Activated naive CD4-positive, alpha-beta T cell treated with anti-CD3 and anti-CD28 coated beads, Interleukin-2, amount 10 ng/mL, durations not matched to agents 7 days and 5 days (primary cell): ENCODE results near the gene DTX1.
A peak's percentile ranks its signal among the peaks of the same experiment; 100 is the strongest.
"Not testable (repeated sequence)": the region's sequence is repeated elsewhere in the genome, so short reads cannot be mapped to it uniquely, and the experiment has no call there.

Experiments
- CTCF ChIA-PET: fragments of 350-600 bp; sonication (Branson Sonifier 250); formaldehyde crosslinking; loops from one replicate; lab custom pipeline; 2021; ENCODE audit warnings: antibody characterized with exemption; lab: Charles Lee
- DNase-seq: peaks from one replicate; pipeline ENCODE4 v3.0.0-alpha.2; 2020
- H3K27ac Mint-ChIP-seq: one replicate; pipeline ENCODE4 v1.8.0; 2021; ENCODE audit warnings: mild to moderate bottlenecking, moderate library complexity, mixed read lengths
- H3K27me3 Mint-ChIP-seq: one replicate; pipeline ENCODE4 v1.8.0; 2021; ENCODE audit warnings: mild to moderate bottlenecking, mixed read lengths
- H3K36me3 Mint-ChIP-seq: one replicate; pipeline ENCODE4 v1.8.0; 2021; ENCODE audit warnings: mixed read lengths
- H3K4me1 Mint-ChIP-seq: one replicate; pipeline ENCODE4 v1.8.0; 2021; ENCODE audit warnings: mixed read lengths
- H3K4me3 Mint-ChIP-seq: one replicate; pipeline ENCODE4 v1.8.0; 2021; ENCODE audit warnings: mild to moderate bottlenecking, moderate library complexity, mixed read lengths
- H3K9me3 Mint-ChIP-seq: one replicate; pipeline ENCODE4 v1.8.0; 2021; ENCODE audit warnings: mixed read lengths

Gene DTX1

DNA sequence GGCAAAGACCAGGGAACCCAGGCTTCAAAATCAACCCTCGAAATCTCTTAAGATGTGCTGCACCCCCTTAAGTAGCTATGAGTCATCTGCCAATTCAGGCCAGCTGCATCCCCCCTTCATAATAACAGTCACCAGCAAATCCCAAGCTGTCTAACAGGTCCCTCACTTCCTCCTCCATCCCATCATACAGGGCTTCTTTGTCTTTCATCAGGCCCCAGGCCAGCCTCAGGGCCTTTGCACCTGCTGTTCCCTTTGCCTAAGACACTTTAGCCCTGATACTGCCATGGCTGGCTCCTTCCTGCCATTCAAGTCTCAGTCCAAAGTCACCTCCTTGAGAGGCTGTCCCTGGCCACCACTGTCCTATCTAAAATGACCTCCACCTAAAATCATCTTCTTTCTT is 75.0 kb downstream of the DTX1 start:
- H3K27me3 Mint-ChIP-seq = peaks cover 42% of the 10 kb centered on the region
- no peaks in the 10 kb centered on the region for H3K36me3 Mint-ChIP-seq
- CTCF ChIA-PET = interaction anchor here (2.2 kb wide), 1 partner anchor 42 kb away, joined by 6 read pairs; no protein-coding TSS in a partner anchor
- H3K4me3 Mint-ChIP-seq = no peak overlapping the region
- no peak for DNase-seq
- no peaks in the 10 kb centered on the region for H3K9me3 Mint-ChIP-seq
- H3K4me1 Mint-ChIP-seq = peaks cover 18% of the 10 kb centered on the region
- no peak overlapping the region for H3K27ac Mint-ChIP-seq

DNA sequence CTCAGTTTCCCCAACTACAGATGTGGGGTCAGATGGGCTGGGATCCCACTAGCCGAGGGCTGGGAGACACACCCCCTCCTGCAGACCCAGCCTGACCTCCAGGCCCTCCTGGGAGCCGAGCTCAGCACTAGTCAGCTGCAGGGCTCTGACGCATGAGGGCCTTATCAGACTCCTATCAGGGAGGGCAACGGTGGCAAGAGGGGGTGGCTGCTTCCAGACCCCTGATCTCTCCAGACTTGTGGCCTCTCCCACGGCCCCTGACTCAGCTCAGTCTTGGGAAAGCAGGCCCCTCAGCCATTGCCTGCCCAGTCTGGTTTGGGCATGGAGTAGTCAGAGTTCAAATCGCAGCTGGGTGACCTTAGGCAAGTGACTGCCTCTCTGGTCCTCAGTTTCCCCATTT is 76.5 kb downstream of the DTX1 start:
- CTCF ChIA-PET = interaction anchor here (0.7 kb wide), 1 partner anchor 30 kb away, joined by 3 read pairs; no protein-coding TSS in a partner anchor
- DNase-seq = no peak
- Mint-ChIP-seq H3K9me3 (no peaks in the 10 kb centered on the region), H3K27me3 (peaks cover 53% of the 10 kb centered on the region), H3K36me3 (no peaks in the 10 kb centered on the region), H3K4me1 (peaks cover 22% of the 10 kb centered on the region), H3K27ac (no peak overlapping the region), H3K4me3 (no peak overlapping the region)

DNA sequence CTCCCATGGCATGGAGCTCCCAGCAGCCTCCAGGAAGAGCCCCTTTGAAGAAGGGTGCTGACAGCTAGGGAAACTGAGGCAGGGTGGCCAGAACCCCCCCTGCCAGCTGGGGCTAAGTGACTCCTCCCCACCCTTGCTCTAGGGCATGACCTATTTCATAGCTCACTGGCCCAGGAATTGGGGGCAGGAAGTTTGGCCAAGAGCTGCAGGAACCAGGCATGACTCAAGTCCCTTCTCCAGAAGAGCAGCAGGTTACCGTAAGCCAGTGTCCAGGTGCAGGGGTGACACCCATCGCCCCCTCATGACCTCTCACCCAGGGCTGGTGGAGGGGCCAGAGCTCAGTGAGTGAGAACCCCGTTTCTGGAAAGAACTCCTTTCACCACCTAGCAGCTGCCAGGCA is 77.1 kb downstream of the DTX1 start:
- Mint-ChIP-seq H3K27me3 (peaks cover 51% of the 10 kb centered on the region), H3K4me3 (no peak overlapping the region), H3K4me1 (peaks cover 22% of the 10 kb centered on the region), H3K9me3 (no peaks in the 10 kb centered on the region), H3K36me3 (no peaks in the 10 kb centered on the region), H3K27ac (no peak overlapping the region)
- CTCF ChIA-PET = interaction anchor here (0.7 to 1.5 kb wide), 4 partner anchors 14 to 23 kb away, joined by 3 to 5 read pairs (median 4); no protein-coding TSS in a partner anchor
- DNase-seq = no peak

DNA sequence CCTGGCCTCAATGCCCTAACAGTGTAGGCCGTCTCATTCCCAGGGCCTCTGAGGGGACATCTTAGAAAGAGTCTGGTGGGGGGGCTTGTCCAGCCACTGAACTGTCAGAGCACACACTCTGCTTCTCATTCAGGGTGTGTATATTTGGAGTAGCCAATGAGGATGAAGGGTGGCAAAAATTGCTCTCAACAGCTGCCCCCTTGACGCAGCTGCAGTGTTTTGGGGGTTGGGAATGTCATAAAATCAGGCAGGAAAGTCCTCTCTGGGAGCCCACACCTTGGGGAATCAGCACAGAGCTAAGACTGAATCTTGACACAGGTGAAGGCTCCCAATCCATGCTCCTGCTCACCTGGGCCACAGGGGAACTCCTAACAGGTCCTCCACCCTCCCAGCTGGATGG is 77.5 kb downstream of the DTX1 start:
- Mint-ChIP-seq H3K4me3 (no peak overlapping the region), H3K27ac (no peak overlapping the region), H3K9me3 (no peaks in the 10 kb centered on the region), H3K27me3 (peaks cover 51% of the 10 kb centered on the region), H3K36me3 (no peaks in the 10 kb centered on the region), H3K4me1 (peaks cover 22% of the 10 kb centered on the region)
- CTCF ChIA-PET = interaction anchor here (0.7 to 1.5 kb wide), 6 partner anchors 13 to 84 kb away, joined by 3 to 5 read pairs (median 4); no protein-coding TSS in a partner anchor
- no peak for DNase-seq

- DNase-seq = no peak
- Mint-ChIP-seq H3K36me3 (no peaks in the 10 kb centered on the region), H3K27ac (no peak overlapping the region), H3K4me3 (peak overlapping the region; percentile 28), H3K9me3 (no peaks in the 10 kb centered on the region), H3K27me3 (peaks cover 48% of the 10 kb centered on the region), H3K4me1 (peaks cover 19% of the 10 kb centered on the region)
- CTCF ChIA-PET = interaction anchor here (0.7 to 1.5 kb wide), 7 partner anchors 13 to 85 kb away, joined by 3 to 5 read pairs (median 4); no protein-coding TSS in a partner anchor
Measured at GRCh38 chr12:113134521-113134951, 78.0 kb downstream of the DTX1 start.

GRCh38 chr12:113135178-113136127 is 78.9 kb downstream of the DTX1 start, which contains the start of gene RASAL1:
RASAL1 (minus strand) TSS chr12:113135761; CDS start chr12:113135462, 299 bp downstream.
- H3K36me3 Mint-ChIP-seq = no peaks in the 10 kb centered on the region
- H3K9me3 Mint-ChIP-seq = no peaks in the 10 kb centered on the region
- DNase-seq = peak; percentile 79
- H3K27me3 Mint-ChIP-seq = peaks cover 46% of the 10 kb centered on the region
- peak within 1 kb of the TSS; percentile 68 for H3K4me3 Mint-ChIP-seq
- peaks cover 17% of the 10 kb centered on the region for H3K4me1 Mint-ChIP-seq
- H3K27ac Mint-ChIP-seq = peak within 1 kb of the TSS; percentile 69
- CTCF ChIA-PET = interaction anchor here (0.5 to 1.5 kb wide), 7 partner anchors 16 to 143 kb away, joined by 3 to 5 read pairs (median 4); no protein-coding TSS in a partner anchor

DNA sequence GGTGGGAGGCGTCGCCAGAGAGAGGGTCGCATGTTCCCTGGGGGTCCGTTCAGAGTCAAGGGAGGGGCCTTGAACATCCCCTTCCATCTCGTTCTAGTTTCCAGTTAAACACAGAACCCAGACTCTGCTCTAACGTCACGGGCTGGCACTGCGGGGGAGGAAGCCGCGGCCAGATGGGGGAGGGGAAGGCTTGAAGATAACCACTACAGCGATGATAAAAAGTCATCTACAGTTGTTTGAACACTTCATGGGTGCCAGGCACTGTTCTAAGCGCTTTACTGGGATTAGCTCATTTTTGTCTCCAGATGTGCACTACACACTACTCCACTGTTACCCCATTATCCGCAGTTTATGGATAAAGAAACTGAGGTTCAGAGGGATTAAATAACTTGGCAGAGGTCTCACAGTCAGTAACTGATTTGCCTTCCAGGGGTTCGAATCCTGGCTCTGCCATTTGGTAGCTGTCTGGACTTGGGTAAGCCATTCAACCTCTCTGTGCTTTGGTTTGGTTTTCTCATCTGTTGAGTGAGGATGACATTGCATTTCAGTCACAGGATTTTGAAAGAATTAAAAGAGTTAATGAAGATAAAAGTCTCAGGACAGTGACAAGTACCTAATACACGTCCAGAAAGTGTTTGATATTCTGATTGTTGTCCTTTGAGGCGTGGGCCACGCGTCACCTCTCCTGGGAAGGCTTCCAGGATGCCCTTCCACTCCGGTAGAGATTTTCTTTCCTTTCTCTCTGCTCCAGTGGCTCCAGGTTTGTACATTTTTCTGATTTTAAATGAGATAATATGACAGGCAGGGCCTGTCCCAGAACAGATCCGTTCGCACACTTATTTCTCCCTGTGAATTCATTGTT is 79.8 kb downstream of the DTX1 start:
- peak overlapping the region; percentile 68 for H3K4me3 Mint-ChIP-seq
- CTCF ChIA-PET = interaction anchor here (0.5 to 1.5 kb wide), 4 partner anchors 17 to 144 kb away, joined by 3 to 4 read pairs (median 4); no protein-coding TSS in a partner anchor
- H3K27me3 Mint-ChIP-seq = peaks cover 46% of the 10 kb centered on the region
- H3K36me3 Mint-ChIP-seq = no peaks in the 10 kb centered on the region
- peak overlapping the region; percentile 69 for H3K27ac Mint-ChIP-seq
- H3K9me3 Mint-ChIP-seq = no peaks in the 10 kb centered on the region
- H3K4me1 Mint-ChIP-seq = peaks cover 17% of the 10 kb centered on the region
- DNase-seq = peak; percentile 60

DNA sequence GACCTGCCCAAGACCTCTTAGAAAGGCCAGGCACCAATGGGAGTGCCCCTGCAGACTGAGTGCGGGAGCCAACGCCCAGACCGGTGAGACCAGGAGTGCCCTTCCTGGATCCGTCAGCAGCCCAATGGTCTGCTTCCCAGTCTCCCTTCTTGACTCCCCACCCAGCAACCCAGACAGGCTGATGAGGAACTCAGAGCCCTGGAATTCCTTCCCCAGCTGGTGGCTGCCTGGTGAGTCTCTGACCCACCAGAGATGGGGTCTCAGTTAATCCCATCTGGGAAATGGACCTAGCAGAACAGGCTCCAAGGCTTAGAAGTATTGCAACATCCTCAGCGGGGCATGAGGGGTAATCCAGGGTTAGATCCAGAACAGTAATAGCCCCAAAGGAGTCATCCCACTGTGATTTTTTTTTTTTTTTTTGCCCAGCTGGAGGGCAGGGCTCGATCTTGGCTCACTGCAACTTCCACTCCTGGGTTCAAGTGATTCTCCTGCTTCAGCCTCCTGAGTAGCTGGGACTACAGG is 80.5 kb downstream of the DTX1 start:
- Mint-ChIP-seq H3K27me3 (peaks cover 46% of the 10 kb centered on the region), H3K4me1 (peaks cover 17% of the 10 kb centered on the region), H3K9me3 (no peaks in the 10 kb centered on the region), H3K4me3 (no peak overlapping the region), H3K27ac (no peak overlapping the region), H3K36me3 (no peaks in the 10 kb centered on the region)
- CTCF ChIA-PET = interaction anchor here (0.6 to 1.0 kb wide), 2 partner anchors 16 to 35 kb away, joined by 3 to 4 read pairs; no protein-coding TSS in a partner anchor
- DNase-seq = no peak

DNA sequence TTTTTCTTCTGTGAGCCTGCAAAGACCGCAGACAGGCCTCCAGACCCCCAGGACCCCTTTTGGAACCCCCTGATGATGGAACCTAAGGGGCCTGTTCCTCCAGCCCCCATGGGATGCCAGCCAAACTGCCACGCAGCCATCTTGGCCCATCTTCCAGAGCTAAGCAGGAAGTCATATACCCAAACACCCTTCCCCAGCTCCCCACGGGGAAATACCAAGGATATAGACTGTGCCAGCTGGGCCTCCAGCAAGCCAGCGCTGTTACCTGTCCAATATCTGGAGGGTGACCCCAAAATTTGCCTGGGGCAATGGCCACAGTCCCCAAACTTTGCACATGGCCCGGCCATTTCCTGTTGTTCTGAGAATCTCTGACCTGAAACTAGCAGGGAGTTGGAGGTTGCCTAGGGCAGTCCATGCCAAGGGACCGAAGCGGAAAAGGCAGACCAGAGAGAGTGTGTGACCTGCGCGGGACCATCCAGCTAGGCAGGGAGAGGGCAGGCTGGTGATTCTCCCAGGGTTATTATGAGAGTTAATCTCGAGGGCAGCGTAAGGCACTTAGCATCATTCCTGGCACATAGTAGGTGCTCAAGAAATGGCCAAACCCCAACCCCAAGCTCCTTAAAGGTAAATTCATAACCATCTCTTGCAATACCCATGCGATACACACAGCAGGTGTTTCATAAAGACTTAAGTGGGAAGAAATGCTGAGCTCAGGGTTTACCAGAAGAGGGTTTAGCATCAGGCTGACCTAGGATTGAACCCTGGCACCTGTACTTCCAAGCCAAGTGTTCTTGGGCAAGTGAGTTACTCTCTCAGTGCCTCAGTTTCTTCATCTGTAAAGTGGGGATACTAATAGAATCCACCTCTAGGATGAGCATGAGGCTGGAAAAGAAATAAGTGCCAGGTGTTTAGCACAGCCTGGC is 81.6 kb downstream of the DTX1 start:
- H3K27me3 Mint-ChIP-seq = peaks cover 46% of the 10 kb centered on the region
- H3K27ac Mint-ChIP-seq = no peak overlapping the region
- H3K9me3 Mint-ChIP-seq = no peaks in the 10 kb centered on the region
- CTCF ChIA-PET = interaction anchor here (0.6 to 1.3 kb wide), 2 partner anchors 15 to 34 kb away, joined by 3 to 6 read pairs; no protein-coding TSS in a partner anchor
- peaks cover 17% of the 10 kb centered on the region for H3K4me1 Mint-ChIP-seq
- H3K4me3 Mint-ChIP-seq = no peak overlapping the region
- H3K36me3 Mint-ChIP-seq = no peaks in the 10 kb centered on the region
- DNase-seq = no peak

- DNase-seq = no peak
- CTCF ChIA-PET = interaction anchor here (0.9 to 1.6 kb wide), 3 partner anchors 12 to 35 kb away, joined by 3 to 6 read pairs (median 3); no protein-coding TSS in a partner anchor
- H3K4me1 Mint-ChIP-seq = peaks cover 17% of the 10 kb centered on the region
Measured at GRCh38 chr12:113138826-113139225, 82.3 kb downstream of the DTX1 start.

GRCh38 chr12:113140706-113141105 is 84.2 kb downstream of the DTX1 start:
- Mint-ChIP-seq H3K27ac (no peak overlapping the region), H3K4me3 (no peak overlapping the region), H3K36me3 (no peaks in the 10 kb centered on the region), H3K4me1 (peaks cover 12% of the 10 kb centered on the region), H3K9me3 (no peaks in the 10 kb centered on the region), H3K27me3 (peaks cover 27% of the 10 kb centered on the region)
- CTCF ChIA-PET = no interaction called here
- no peak for DNase-seq

More at GRCh38 chr12:113138826-113139225, 82.3 kb downstream of the DTX1 start:
- Mint-ChIP-seq H3K27ac (no peak overlapping the region), H3K4me3 (no peak overlapping the region), H3K27me3 (peaks cover 42% of the 10 kb centered on the region), H3K36me3 (no peaks in the 10 kb centered on the region), H3K9me3 (no peaks in the 10 kb centered on the region)

- CTCF ChIA-PET, DNase-seq, H3K4me1 Mint-ChIP-seq, H3K4me3 Mint-ChIP-seq, H3K9me3 Mint-ChIP-seq, H3K36me3 Mint-ChIP-seq, H3K27ac Mint-ChIP-seq: not testable (repeated sequence)
- H3K27me3 Mint-ChIP-seq = peaks cover 20% of the 10 kb centered on the region
Measured at GRCh38 chr12:113141716-113142115, 85.2 kb downstream of the DTX1 start.
